ENCODE results near the gene MYG1.

MYG1 gene

DNA sequence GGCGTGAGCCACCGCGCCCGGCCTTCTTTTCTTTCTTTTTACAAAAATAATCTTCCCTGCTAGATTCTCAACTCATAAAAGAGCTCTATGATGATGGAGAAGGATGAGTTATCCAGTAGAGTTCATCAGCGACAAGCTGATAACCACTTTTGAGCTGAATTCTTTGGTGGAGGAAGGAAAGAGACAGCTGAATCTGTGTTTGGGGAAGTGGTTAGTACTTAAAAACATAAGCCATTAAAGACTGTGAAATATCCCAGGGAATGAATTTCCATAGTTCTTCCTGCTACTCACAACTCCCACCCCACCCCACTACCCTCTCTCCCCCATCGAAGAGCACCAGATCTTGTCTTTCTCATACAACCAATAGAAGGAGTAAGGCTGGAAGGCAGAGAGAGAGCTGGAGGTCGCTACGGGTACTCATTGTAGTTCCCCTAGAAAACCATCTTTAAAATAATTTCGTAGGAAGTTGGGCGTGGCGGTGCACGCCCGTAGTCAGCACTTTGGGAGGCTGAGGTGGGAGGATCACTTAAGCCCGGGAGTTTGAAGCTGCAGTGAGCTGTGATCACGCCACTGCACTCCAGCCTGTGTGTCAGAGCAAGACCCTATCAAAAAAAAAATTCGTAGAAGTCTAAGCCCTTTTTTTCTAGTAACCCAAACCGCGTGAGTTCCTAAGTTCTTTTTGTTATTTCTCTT lies 32.0 kb upstream of the MYG1 start:
- no CpG with 5 or more reads among the region's 18 CpGs for WGBS (ENCODE audit: insufficient coverage, insufficient read length)
- Histone ChIP-seq H3K27me3 (ENCODE audit: control insufficient read depth, insufficient read depth, low read length) (no peaks in the 10 kb centered on the region), H3K4me3 (ENCODE audit: low read length) (no peak overlapping the region; the same call in 1 of the 2 replicates), H3K36me3 (ENCODE audit: control insufficient read depth, insufficient read depth, low read length) (peaks cover 11% of the 10 kb centered on the region; the same call in 1 of the 2 replicates), H3K4me1 (ENCODE audit: control insufficient read depth, insufficient read depth, low read length) (no peaks in the 10 kb centered on the region; the same call in 1 of the 2 replicates), H3K27ac (ENCODE audit: low read length) (no peak overlapping the region), H3K9me3 (ENCODE audit: control insufficient read depth, insufficient read depth, low read length) (no peaks in the 10 kb centered on the region)
- DNase-seq (ENCODE audit: low read depth, low spot score), result no peak

DNA sequence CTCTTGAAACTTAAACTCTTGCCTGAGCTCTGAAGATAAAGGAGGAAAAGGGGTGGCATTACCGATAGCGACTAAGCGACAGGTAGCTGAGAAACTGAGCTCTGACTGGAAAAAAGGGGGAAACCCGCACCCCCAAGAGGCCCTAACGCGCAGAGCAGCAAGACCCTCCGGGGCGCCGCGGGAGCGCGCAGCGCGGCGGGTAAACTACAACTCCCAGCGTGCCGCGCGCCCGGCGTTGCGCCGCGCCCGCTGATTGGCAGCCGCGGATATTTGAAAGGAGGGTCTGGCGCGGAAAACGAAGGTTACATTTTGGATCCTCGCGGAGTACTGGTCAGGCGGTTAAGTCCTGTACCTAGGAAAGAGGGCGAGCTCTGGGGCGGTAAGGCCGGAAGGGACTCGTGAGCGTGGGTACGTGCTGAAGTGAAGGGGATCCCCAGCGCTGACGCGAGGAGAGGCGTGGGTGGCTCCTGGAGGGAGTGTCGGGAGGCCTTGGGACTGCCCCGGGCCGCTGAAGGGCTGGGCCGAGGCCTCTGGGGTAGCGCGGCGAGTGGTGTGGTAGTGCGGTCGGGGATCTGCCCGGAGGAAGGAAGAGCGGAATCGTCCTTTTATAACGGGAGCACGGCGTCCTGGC lies 31.4 kb upstream of the MYG1 start, which contains the start of gene ESPL1:
Gene ESPL1, plus strand, starts transcription at position 301 of the 631 bp plus-strand sequence. CDS start 468 bp downstream, outside the sequence.
- H3K4me3 ChIP-seq (ENCODE audit: low read length), result peak within 1 kb of the TSS; percentile 98
- no peaks in the 10 kb centered on the region for H3K27me3 ChIP-seq (ENCODE audit: control insufficient read depth, insufficient read depth, low read length)
- no peaks in the 10 kb centered on the region for H3K9me3 ChIP-seq (ENCODE audit: control insufficient read depth, insufficient read depth, low read length)
- no peaks in the 10 kb centered on the region; the same call in 1 of the 2 replicates for H3K4me1 ChIP-seq (ENCODE audit: control insufficient read depth, insufficient read depth, low read length)
- H3K36me3 ChIP-seq (ENCODE audit: control insufficient read depth, insufficient read depth, low read length), result peaks cover 11% of the 10 kb centered on the region; the same call in 1 of the 2 replicates
- no peak within 1 kb of the TSS for H3K27ac ChIP-seq (ENCODE audit: low read length)
- no CpG with 5 or more reads among the region's 58 CpGs for WGBS (ENCODE audit: insufficient coverage, insufficient read length)
- peak; percentile 80 for DNase-seq (ENCODE audit: low read depth, low spot score)

DNA sequence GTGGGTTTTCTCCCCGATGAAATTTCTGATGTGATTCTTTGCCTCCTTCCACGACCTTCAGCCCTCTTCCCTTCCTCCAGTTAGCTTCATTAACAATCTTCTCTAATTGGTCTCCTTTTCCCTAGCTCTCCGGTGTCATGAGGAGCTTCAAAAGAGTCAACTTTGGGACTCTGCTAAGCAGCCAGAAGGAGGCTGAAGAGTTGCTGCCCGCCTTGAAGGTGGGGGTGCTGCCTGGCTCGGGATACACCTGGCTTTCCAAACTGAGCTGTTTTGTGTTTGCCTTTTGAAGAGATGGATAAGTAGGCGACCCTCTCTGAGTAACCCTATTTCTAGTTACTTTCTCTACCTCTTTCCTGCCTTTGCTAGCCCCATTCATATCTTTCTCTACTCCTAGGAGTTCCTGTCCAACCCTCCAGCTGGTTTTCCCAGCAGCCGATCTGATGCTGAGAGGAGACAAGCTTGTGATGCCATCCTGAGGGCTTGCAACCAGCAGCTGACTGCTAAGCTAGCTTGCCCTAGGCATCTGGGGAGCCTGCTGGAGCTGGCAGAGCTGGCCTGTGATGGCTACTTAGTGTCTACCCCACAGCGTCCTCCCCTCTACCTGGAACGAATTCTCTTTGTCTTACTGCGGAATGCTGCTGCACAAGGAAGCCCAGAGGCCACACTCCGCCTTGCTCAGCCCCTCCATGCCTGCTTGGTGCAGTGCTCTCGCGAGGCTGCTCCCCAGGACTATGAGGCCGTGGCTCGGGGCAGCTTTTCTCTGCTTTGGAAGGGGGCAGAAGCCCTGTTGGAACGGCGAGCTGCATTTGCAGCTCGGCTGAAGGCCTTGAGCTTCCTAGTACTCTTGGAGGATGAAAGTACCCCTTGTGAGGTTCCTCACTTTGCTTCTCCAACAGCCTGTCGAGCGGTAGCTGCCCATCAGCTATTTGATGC lies 30.6 kb upstream of the MYG1 start:
- DNase-seq (ENCODE audit: low read depth, low spot score), result no peak
- Histone ChIP-seq H3K4me3 (ENCODE audit: low read length) (peak overlapping the region; percentile 98; the same call in 1 of the 2 replicates), H3K9me3 (ENCODE audit: control insufficient read depth, insufficient read depth, low read length) (no peaks in the 10 kb centered on the region), H3K27me3 (ENCODE audit: control insufficient read depth, insufficient read depth, low read length) (no peaks in the 10 kb centered on the region), H3K36me3 (ENCODE audit: control insufficient read depth, insufficient read depth, low read length) (peaks cover 11% of the 10 kb centered on the region; the same call in 1 of the 2 replicates), H3K4me1 (ENCODE audit: control insufficient read depth, insufficient read depth, low read length) (no peaks in the 10 kb centered on the region; the same call in 1 of the 2 replicates), H3K27ac (ENCODE audit: low read length) (no peak overlapping the region)
- no CpG with 5 or more reads among the region's 20 CpGs for WGBS (ENCODE audit: insufficient coverage, insufficient read length)

DNA sequence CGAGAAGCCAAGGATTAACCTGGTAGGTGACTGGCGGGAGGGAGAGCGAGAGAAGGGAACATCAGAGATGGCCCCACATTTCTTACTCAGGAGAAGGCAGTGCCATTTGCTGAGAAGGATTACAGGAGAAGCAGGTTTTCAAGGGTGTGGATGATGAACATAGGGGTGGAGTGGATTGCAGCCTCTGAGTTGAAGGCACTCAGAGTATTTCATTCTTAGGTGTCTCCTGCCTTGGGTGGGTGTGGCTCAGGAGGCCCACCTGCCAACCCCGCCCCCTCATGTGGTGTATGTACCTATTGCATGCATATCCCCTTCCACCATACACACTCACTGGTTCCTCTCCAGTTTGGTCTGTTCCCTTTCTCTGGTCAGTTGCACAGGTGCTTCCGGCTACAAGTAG lies 25.1 kb upstream of the MYG1 start:
- Histone ChIP-seq H3K4me3 (ENCODE audit: low read length) (no peak overlapping the region), H3K27ac (ENCODE audit: low read length) (no peak overlapping the region), H3K27me3 (ENCODE audit: control insufficient read depth, insufficient read depth, low read length) (no peaks in the 10 kb centered on the region), H3K36me3 (ENCODE audit: control insufficient read depth, insufficient read depth, low read length) (peaks cover 27% of the 10 kb centered on the region), H3K4me1 (ENCODE audit: control insufficient read depth, insufficient read depth, low read length) (no peaks in the 10 kb centered on the region), H3K9me3 (ENCODE audit: control insufficient read depth, insufficient read depth, low read length) (no peaks in the 10 kb centered on the region)
- no CpG with 5 or more reads among the region's 5 CpGs for WGBS (ENCODE audit: insufficient coverage, insufficient read length)
- no peak for DNase-seq (ENCODE audit: low read depth, low spot score)

DNA sequence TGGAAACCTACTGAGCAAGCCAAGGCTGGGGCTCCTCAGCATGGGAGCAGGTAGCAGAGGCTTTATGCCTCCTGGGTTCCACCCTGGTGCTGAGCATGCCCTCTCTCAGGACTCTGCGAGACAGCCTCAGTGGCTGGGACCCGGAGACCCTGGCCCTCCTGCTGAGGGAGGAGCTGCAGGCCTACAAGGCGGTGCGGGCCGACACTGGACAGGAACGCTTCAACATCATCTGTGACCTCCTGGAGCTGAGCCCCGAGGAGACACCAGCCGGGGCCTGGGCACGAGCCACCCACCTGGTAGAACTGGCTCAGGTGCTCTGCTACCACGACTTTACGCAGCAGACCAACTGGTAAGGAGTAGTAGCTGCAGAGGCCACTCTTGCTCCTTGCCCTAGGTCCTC lies 23.0 kb upstream of the MYG1 start:
- Histone ChIP-seq H3K36me3 (ENCODE audit: control insufficient read depth, insufficient read depth, low read length) (peaks cover 27% of the 10 kb centered on the region), H3K27me3 (ENCODE audit: control insufficient read depth, insufficient read depth, low read length) (no peaks in the 10 kb centered on the region), H3K27ac (ENCODE audit: low read length) (no peak overlapping the region), H3K4me3 (ENCODE audit: low read length) (no peak overlapping the region), H3K9me3 (ENCODE audit: control insufficient read depth, insufficient read depth, low read length) (no peaks in the 10 kb centered on the region), H3K4me1 (ENCODE audit: control insufficient read depth, insufficient read depth, low read length) (no peaks in the 10 kb centered on the region)
- no CpG with 5 or more reads among the region's 11 CpGs for WGBS (ENCODE audit: insufficient coverage, insufficient read length)
- no peak for DNase-seq (ENCODE audit: low read depth, low spot score)

DNA sequence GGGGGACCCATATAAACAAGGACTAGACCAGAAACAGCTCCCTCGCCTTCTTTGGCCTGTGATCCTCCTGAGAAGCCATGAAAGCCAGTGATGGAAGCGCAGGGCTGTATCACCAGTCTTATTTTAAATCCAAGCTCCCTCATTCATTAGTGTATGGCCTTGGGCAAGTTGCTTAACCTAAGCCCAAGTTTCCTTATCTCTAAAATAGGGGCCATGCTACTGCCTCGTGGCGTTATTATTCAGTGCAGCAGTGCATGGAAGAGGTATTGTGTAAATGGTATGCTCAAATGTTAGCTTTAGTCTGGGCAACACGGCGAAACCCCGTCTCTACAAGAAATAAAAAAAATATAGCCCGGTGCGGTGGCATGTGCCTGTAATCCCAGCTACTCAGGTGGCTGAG lies 21.5 kb upstream of the MYG1 start:
- no CpG with 5 or more reads among the region's 9 CpGs for WGBS (ENCODE audit: insufficient coverage, insufficient read length)

DNA sequence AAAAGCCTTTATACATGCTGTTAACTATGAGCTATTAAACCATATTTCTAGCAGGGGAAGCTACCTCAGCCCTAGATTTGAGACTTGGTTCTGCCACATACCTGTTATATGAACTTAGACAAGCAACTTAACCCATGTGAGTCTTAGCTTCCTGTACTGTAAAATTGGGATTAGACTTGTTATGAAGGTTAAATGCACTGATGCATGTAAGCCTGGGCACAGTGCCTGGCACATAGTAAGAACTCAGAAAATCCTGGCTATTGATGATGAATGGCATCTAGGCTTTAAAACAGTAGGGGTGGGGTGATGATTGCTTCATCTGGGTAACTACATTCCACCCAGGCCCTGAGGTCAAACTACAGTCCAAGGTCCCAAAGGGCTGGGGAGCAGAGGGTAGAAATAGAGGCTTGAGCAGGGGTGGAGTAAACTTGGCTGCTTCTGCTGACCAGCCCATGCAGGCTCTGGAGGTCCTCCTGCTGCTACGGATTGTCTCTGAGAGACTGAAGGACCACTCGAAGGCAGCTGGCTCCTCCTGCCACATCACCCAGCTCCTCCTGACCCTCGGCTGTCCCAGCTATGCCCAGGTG lies 20.1 kb upstream of the MYG1 start:
- Histone ChIP-seq H3K36me3 (ENCODE audit: control insufficient read depth, insufficient read depth, low read length) (peaks cover 51% of the 10 kb centered on the region), H3K4me3 (ENCODE audit: low read length) (no peak overlapping the region)
- WGBS (ENCODE audit: insufficient coverage, insufficient read length), result no CpG with 5 or more reads among the region's 3 CpGs

More for the DNA sequence above, 21.5 kb upstream of the MYG1 start:
- H3K27me3 ChIP-seq (ENCODE audit: control insufficient read depth, insufficient read depth, low read length), result no peaks in the 10 kb centered on the region
- peaks cover 40% of the 10 kb centered on the region for H3K36me3 ChIP-seq (ENCODE audit: control insufficient read depth, insufficient read depth, low read length)
- DNase-seq (ENCODE audit: low read depth, low spot score), result no peak
- H3K27ac ChIP-seq (ENCODE audit: low read length), result no peak overlapping the region
- H3K4me1 ChIP-seq (ENCODE audit: control insufficient read depth, insufficient read depth, low read length), result no peaks in the 10 kb centered on the region
- H3K4me3 ChIP-seq (ENCODE audit: low read length), result no peak overlapping the region
- no peaks in the 10 kb centered on the region for H3K9me3 ChIP-seq (ENCODE audit: control insufficient read depth, insufficient read depth, low read length)

DNA sequence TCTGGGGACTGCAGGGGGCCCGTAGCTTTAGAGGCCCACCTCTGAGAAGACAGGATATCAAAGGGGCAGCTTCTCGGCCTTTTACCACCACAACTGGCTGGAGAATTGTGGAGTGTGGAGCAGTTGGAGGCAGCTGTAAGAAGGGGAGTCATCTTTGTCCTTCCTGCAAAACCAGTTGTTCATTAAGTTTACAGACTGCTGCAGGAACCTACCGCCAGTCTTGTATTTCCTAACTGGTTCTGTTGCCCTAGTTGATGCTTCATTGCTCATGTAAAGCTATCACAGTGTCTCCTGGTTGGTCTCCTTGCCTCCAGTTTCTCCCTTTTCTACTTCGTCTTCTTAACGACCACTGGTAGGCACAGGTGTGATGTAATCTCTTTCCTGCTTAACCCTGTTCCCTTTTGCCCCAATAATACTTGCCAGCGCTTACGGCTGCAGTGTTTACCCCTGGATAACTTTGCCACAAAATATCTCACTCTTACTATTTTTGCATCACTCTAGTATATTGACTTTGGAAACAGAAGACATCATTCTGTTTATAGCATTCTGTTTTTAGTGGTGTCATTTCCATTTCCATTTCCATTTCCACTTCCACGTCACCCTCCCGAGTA lies 19.5 kb upstream of the MYG1 start:
- no peak for DNase-seq (ENCODE audit: low read depth, low spot score)
- Histone ChIP-seq H3K9me3 (ENCODE audit: control insufficient read depth, insufficient read depth, low read length) (no peaks in the 10 kb centered on the region), H3K4me1 (ENCODE audit: control insufficient read depth, insufficient read depth, low read length) (no peaks in the 10 kb centered on the region), H3K27ac (ENCODE audit: low read length) (no peak overlapping the region), H3K4me3 (ENCODE audit: low read length) (no peak overlapping the region), H3K27me3 (ENCODE audit: control insufficient read depth, insufficient read depth, low read length) (no peaks in the 10 kb centered on the region), H3K36me3 (ENCODE audit: control insufficient read depth, insufficient read depth, low read length) (peaks cover 51% of the 10 kb centered on the region)
- no CpG with 5 or more reads among the region's 9 CpGs for WGBS (ENCODE audit: insufficient coverage, insufficient read length)

More for the DNA sequence above, 20.1 kb upstream of the MYG1 start:
- Histone ChIP-seq H3K4me1 (ENCODE audit: control insufficient read depth, insufficient read depth, low read length) (no peaks in the 10 kb centered on the region), H3K27ac (ENCODE audit: low read length) (no peak overlapping the region), H3K27me3 (ENCODE audit: control insufficient read depth, insufficient read depth, low read length) (no peaks in the 10 kb centered on the region), H3K9me3 (ENCODE audit: control insufficient read depth, insufficient read depth, low read length) (no peaks in the 10 kb centered on the region)
- DNase-seq (ENCODE audit: low read depth, low spot score), result no peak

DNA sequence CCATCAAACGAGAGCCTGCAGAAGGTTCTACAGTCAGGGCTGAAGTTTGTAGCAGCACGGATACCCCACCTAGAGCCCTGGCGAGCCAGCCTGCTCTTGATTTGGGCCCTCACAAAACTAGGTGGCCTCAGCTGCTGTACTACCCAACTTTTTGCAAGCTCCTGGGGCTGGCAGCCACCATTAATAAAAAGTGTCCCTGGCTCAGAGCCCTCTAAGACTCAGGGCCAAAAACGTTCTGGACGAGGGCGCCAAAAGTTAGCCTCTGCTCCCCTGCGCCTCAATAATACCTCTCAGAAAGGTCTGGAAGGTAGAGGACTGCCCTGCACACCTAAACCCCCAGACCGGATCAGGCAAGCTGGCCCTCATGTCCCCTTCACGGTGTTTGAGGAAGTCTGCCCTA lies 13.0 kb upstream of the MYG1 start:
- no peak overlapping the region for H3K27ac ChIP-seq (ENCODE audit: low read length)
- no CpG with 5 or more reads among the region's 9 CpGs for WGBS (ENCODE audit: insufficient coverage, insufficient read length)
- peaks cover 50% of the 10 kb centered on the region for H3K36me3 ChIP-seq (ENCODE audit: control insufficient read depth, insufficient read depth, low read length)

More for the DNA sequence above, 13.0 kb upstream of the MYG1 start:
- no peaks in the 10 kb centered on the region for H3K4me1 ChIP-seq (ENCODE audit: control insufficient read depth, insufficient read depth, low read length)
- DNase-seq (ENCODE audit: low read depth, low spot score), result no peak
- H3K9me3 ChIP-seq (ENCODE audit: control insufficient read depth, insufficient read depth, low read length), result no peaks in the 10 kb centered on the region
- no peaks in the 10 kb centered on the region for H3K27me3 ChIP-seq (ENCODE audit: control insufficient read depth, insufficient read depth, low read length)
- no peak overlapping the region for H3K4me3 ChIP-seq (ENCODE audit: low read length)
